B cell (primary cell): Measurements from ENCODE around the gene AUTS2.

ENCODE experiments used
- CTCF ChIP-seq: fragments of 200-600 bp; IDR thresholded peaks from one replicate; pipeline ENCODE4 v1.8.0; 2022; ENCODE audit warnings: antibody characterized with exemption, mild to moderate bottlenecking
- EZH2 ChIP-seq: IDR thresholded peaks from 2 replicates; pipeline ENCODE4 v1.6.1; 2012; ENCODE audit warnings: borderline replicate concordance, low read depth, mild to moderate bottlenecking, moderate library complexity, low read length; ENCODE audit not compliant: insufficient read depth, poor library complexity, severe bottlenecking

GRCh38 chr7:70836279-70836678 is 1238.0 kb downstream of the AUTS2 start:
- TF ChIP-seq CTCF (no peak), EZH2 (no peak)
